SK-N-SH (cell line): ENCODE results near the gene COL28A1. TPM values are rescaled to one million over a fixed set of nuclear protein-coding genes. Genes with fewer than 3 reads are reported as not detected.

ENCODE experiments used
- CTCF ChIA-PET: fragments of 300-600, 350-600 bp; formaldehyde crosslinking; extraction: SDS; loops from one replicate; lab custom pipeline; 2021; lab: Yijun Ruan, JAX
- POLR2A ChIA-PET: fragments of 350-600 bp; sonication (Branson Sonifier 250); formaldehyde crosslinking; extraction: SDS; loops from one replicate; lab custom pipeline; 2020; ENCODE audit warnings: antibody characterized with exemption, inconsistent platforms; lab: Yijun Ruan, JAX
- DNase-seq: peaks from one replicate; pipeline ENCODE4 v3.0.0; 2012
- H2AFZ ChIP-seq: fragments of 200-600 bp; sonication (generic); 2 replicates; pipeline ENCODE4 v1.8.1; 2016; ENCODE audit warnings: antibody characterized with exemption, mild to moderate bottlenecking, low read depth
- H3F3A ChIP-seq: fragments of 200-600 bp; sonication (generic); replicated peaks from 2 replicates; pipeline ENCODE3; 2016; ENCODE audit warnings: antibody characterized with exemption, mild to moderate bottlenecking; ENCODE audit not compliant: insufficient read depth
- H3K27ac ChIP-seq, 2 experiments: fragments of 200-500 bp in 1 of 2; fragments of 200-600 bp in 1 of 2; sonication (Bioruptor generic) in 1 of 2; sonication (generic), shearing (Covaris generic) in 1 of 2; 2 replicates each; pipeline versions ENCODE4 v1.5.1 to v1.6.1; 2014 to 2016; ENCODE audit warnings: low read depth in 2 of 2, inconsistent platforms in 1 of 2, low read length in 1 of 2, mild to moderate bottlenecking in 1 of 2, mixed read lengths in 1 of 2
- H3K27me3 ChIP-seq: fragments of 200-600 bp; sonication (generic), shearing (Covaris generic); 2 replicates; pipeline ENCODE4 v1.6.1; 2016; ENCODE audit warnings: mixed run types; ENCODE audit not compliant: insufficient read depth
- H3K36me3 ChIP-seq, 2 experiments: fragments of 200-500 bp in 1 of 2; fragments of 200-600 bp in 1 of 2; sonication (Bioruptor generic) in 1 of 2; sonication (generic) in 1 of 2; replicated peaks in 1 of 2; 2 replicates each; pipeline versions ENCODE3 to v1.5.1; 2014 to 2016; ENCODE audit warnings: low read length in 1 of 2, mild to moderate bottlenecking in 1 of 2; ENCODE audit not compliant: insufficient read depth in 2 of 2, control insufficient read depth in 1 of 2
- H3K4me1 ChIP-seq, 2 experiments: fragments of 200-500 bp in 1 of 2; fragments of 200-600 bp in 1 of 2; sonication (Bioruptor generic) in 1 of 2; sonication (generic), shearing (Covaris generic) in 1 of 2; 2 replicates each; pipeline versions ENCODE4 v1.5.1 to v1.6.1; 2014 to 2016; ENCODE audit warnings: low read depth in 1 of 2, low read length in 1 of 2, mixed run types in 1 of 2; ENCODE audit not compliant: insufficient read depth in 2 of 2, control insufficient read depth in 1 of 2
- H3K4me2 ChIP-seq: fragments of 200-600 bp; sonication (generic), shearing (Covaris generic); 2 replicates; pipeline ENCODE4 v1.6.1; 2017; ENCODE audit warnings: mixed run types
- H3K4me3 ChIP-seq, 2 experiments: fragments of 200-500 bp in 1 of 2; fragments of 200-600 bp in 1 of 2; sonication (Bioruptor generic) in 1 of 2; sonication (generic), shearing (Covaris generic) in 1 of 2; 2 replicates each; pipeline versions ENCODE4 v1.5.1 to v1.8.1; 2014 to 2016; ENCODE audit warnings: low read depth in 2 of 2, inconsistent platforms in 1 of 2, low read length in 1 of 2, mild to moderate bottlenecking in 1 of 2, mixed read lengths in 1 of 2, moderate library complexity in 1 of 2
- H3K79me2 ChIP-seq: fragments of 200-600 bp; sonication (generic); 2 replicates; pipeline ENCODE4 v1.8.1; 2017; ENCODE audit warnings: mild to moderate bottlenecking; ENCODE audit not compliant: insufficient read depth
- H3K9ac ChIP-seq: fragments of 200-600 bp; sonication (generic); 2 replicates; pipeline ENCODE4 v1.6.1; 2017; ENCODE audit warnings: mixed run types
- H3K9me2 ChIP-seq: fragments of 200-600 bp; sonication (generic); 2 replicates; pipeline ENCODE4 v1.6.1; 2017; ENCODE audit warnings: mixed run types
- H3K9me3 ChIP-seq: fragments of 200-600 bp; sonication (generic); 2 replicates; pipeline ENCODE4 v1.6.1; 2017; ENCODE audit warnings: mixed run types, mild to moderate bottlenecking, moderate library complexity
- H4K20me1 ChIP-seq: fragments of 200-600 bp; sonication (generic); 2 replicates; pipeline ENCODE4 v1.6.1; 2017; ENCODE audit warnings: mild to moderate bottlenecking, mixed run types; ENCODE audit not compliant: insufficient read depth
- EP300 ChIP-seq, 2 experiments: IDR thresholded peaks; 2 replicates each; pipeline versions ENCODE4 v1.4.0 to v1.6.1; 2012; ENCODE audit warnings: borderline replicate concordance in 1 of 2, low read depth in 1 of 2, low read length in 1 of 2
- EZH2phosphoT487 ChIP-seq: fragments of 200-600 bp; sonication (generic); IDR thresholded peaks from 2 replicates; pipeline ENCODE4 v1.6.1; 2017; ENCODE audit warnings: low read depth, mixed run types, mild to moderate bottlenecking, antibody characterized with exemption, moderate library complexity, borderline replicate concordance
- FOSL2 ChIP-seq: IDR thresholded peaks from 2 replicates; pipeline ENCODE4 v1.4.0; 2012; ENCODE audit warnings: low read depth, mild to moderate bottlenecking, moderate library complexity, borderline replicate concordance
- FOXJ3 ChIP-seq: sonication (generic); formaldehyde crosslinking; IDR thresholded peaks from 2 replicates; pipeline ENCODE4 v1.5.1; 2020; ENCODE audit warnings: mild to moderate bottlenecking, missing genetic modification reagents
- JUND ChIP-seq: IDR thresholded peaks from 2 replicates; pipeline ENCODE4 v1.4.0; 2012
- MXI1 ChIP-seq: IDR thresholded peaks from 2 replicates; pipeline ENCODE4 v1.6.1; 2012; ENCODE audit warnings: mild to moderate bottlenecking, low read depth, low read length, improper control_type of control experiment
- NFIC ChIP-seq: IDR thresholded peaks from 2 replicates; pipeline ENCODE4 v1.4.0; 2012; ENCODE audit warnings: borderline replicate concordance
- NRF1 ChIP-seq: IDR thresholded peaks from 2 replicates; pipeline ENCODE4 v1.6.1; 2012; ENCODE audit warnings: low read depth, mild to moderate bottlenecking, low read length
- POLR2AphosphoS5 ChIP-seq: IDR thresholded peaks from 2 replicates; pipeline ENCODE4 v1.6.1; 2012; ENCODE audit warnings: low read depth, low read length
- RAD21 ChIP-seq: IDR thresholded peaks from 2 replicates; pipeline ENCODE4 v1.6.1; 2012; ENCODE audit warnings: mild to moderate bottlenecking, low read length
- RCOR1 ChIP-seq: fragments of 150-350 bp; IDR thresholded peaks from 2 replicates; pipeline ENCODE4 v1.6.1; 2017; ENCODE audit warnings: antibody characterized with exemption, low read length
- RXRA ChIP-seq: IDR thresholded peaks from 2 replicates; pipeline ENCODE4 v1.4.0; 2012; ENCODE audit warnings: low read depth, mild to moderate bottlenecking, borderline replicate concordance
- SIN3A ChIP-seq: IDR thresholded peaks from 2 replicates; pipeline ENCODE4 v1.6.1; 2012; ENCODE audit warnings: low read depth, mild to moderate bottlenecking, low read length, moderate library complexity, borderline replicate concordance
- TAF1 ChIP-seq: IDR thresholded peaks from 2 replicates; pipeline ENCODE4 v1.6.1; 2012; ENCODE audit warnings: low read depth, mild to moderate bottlenecking, low read length, moderate library complexity, borderline replicate concordance
- YY1 ChIP-seq: IDR thresholded peaks from 2 replicates; pipeline ENCODE4 v1.4.0; 2012; ENCODE audit warnings: low read depth, mild to moderate bottlenecking
- WGBS: methylation state at CpG from one replicate; pipeline ENCODE4 v1.1.6; 2017; ENCODE audit warnings: low lambda C conversion rate; 5-methylcytosine and 5-hydroxymethylcytosine counted together
- polyA plus RNA-seq, 3 experiments: library from polyadenylated mRNA; depleted of rRNA; stranded (reverse); fragments of >200 nt; gene quantifications; 2 replicates each; pipeline ENCODE4 v1.2.3, GENCODE V29; 2012
- TF ChIP-seq, protein P1 (sequence below): IDR thresholded peaks from 2 replicates; pipeline ENCODE4 v1.4.0; 2012; ENCODE audit warnings: low read depth, borderline replicate concordance
- TF ChIP-seq, protein P2 (sequence below): IDR thresholded peaks from 2 replicates; pipeline ENCODE4 v1.6.1; 2012; ENCODE audit warnings: mild to moderate bottlenecking, low read depth, low read length, moderate library complexity
- TF ChIP-seq, protein P3 (sequence below): fragments of 200-600 bp; sonication (generic); IDR thresholded peaks from 2 replicates; pipeline ENCODE4 v1.6.1; 2017; ENCODE audit warnings: antibody characterized with exemption, mild to moderate bottlenecking, moderate library complexity
- TF ChIP-seq, protein P4 (sequence below): fragments of 150-350 bp; IDR thresholded peaks from 2 replicates; pipeline ENCODE4 v1.6.1; 2016; ENCODE audit warnings: mild to moderate bottlenecking, low read depth, low read length

The COL28A1 gene
- polyA plus RNA-seq, 1 of the 3 experiments (the other 2 are of a cell fraction) = not detected

DNA sequence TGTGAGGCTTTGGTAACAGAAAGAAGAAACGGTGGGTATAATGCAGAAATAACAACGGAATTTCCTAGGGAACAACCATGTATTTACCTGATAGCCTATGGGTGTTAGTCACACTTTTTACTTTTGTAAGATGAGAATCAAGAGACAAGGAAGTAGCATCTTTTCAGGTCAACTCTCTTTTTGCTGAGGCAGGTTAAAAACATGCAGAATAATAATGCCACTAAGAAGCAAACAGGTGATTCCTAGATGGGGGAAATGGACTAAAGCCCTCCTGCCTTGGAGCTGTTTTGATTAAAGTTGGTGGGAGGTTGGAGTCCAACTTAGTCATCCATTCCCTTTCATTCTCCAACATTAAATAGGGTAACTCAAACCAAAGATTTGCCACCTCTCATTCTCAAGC lies 2.0 kb upstream of the COL28A1 start:
- no peak overlapping the region for H3K4me3 ChIP-seq
- no peak overlapping the region for H2AFZ ChIP-seq
- WGBS = 82% methylated on average over 2 of the region's 2 CpGs
- POLR2A ChIA-PET = no interaction called here
- no peaks in the 10 kb centered on the region for H3K79me2 ChIP-seq
- CTCF ChIA-PET = interaction anchor here (0.8 to 5.8 kb wide), 3 partner anchors 113 to 434 kb away, joined by 3 to 62 read pairs (median 21); no protein-coding TSS in a partner anchor
- no peak for DNase-seq
- no peak overlapping the region for H3K27ac ChIP-seq
- H3K36me3 ChIP-seq = no peaks in the 10 kb centered on the region
- no peaks in the 10 kb centered on the region for H3F3A ChIP-seq
- H3K9me3 ChIP-seq = no peaks in the 10 kb centered on the region
- no peak overlapping the region for H3K4me2 ChIP-seq
- no peaks in the 10 kb centered on the region; a peak in 1 of 4 replicates for H3K4me1 ChIP-seq
- no peak overlapping the region for H3K9ac ChIP-seq
- no peaks in the 10 kb centered on the region for H3K9me2 ChIP-seq
- TF ChIP-seq NFIC = no peak
- TF ChIP-seq RXRA = no peak
- TF ChIP-seq FOXJ3 (CRISPR knock-in tag) = no peak
- no peak for TF ChIP-seq FOSL2
- TF ChIP-seq, protein P1, sequence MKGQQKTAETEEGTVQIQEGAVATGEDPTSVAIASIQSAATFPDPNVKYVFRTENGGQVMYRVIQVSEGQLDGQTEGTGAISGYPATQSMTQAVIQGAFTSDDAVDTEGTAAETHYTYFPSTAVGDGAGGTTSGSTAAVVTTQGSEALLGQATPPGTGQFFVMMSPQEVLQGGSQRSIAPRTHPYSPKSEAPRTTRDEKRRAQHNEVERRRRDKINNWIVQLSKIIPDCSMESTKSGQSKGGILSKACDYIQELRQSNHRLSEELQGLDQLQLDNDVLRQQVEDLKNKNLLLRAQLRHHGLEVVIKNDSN = no peak
- no peak for TF ChIP-seq RCOR1
- TF ChIP-seq RAD21 = no peak
- TF ChIP-seq, protein P2, sequence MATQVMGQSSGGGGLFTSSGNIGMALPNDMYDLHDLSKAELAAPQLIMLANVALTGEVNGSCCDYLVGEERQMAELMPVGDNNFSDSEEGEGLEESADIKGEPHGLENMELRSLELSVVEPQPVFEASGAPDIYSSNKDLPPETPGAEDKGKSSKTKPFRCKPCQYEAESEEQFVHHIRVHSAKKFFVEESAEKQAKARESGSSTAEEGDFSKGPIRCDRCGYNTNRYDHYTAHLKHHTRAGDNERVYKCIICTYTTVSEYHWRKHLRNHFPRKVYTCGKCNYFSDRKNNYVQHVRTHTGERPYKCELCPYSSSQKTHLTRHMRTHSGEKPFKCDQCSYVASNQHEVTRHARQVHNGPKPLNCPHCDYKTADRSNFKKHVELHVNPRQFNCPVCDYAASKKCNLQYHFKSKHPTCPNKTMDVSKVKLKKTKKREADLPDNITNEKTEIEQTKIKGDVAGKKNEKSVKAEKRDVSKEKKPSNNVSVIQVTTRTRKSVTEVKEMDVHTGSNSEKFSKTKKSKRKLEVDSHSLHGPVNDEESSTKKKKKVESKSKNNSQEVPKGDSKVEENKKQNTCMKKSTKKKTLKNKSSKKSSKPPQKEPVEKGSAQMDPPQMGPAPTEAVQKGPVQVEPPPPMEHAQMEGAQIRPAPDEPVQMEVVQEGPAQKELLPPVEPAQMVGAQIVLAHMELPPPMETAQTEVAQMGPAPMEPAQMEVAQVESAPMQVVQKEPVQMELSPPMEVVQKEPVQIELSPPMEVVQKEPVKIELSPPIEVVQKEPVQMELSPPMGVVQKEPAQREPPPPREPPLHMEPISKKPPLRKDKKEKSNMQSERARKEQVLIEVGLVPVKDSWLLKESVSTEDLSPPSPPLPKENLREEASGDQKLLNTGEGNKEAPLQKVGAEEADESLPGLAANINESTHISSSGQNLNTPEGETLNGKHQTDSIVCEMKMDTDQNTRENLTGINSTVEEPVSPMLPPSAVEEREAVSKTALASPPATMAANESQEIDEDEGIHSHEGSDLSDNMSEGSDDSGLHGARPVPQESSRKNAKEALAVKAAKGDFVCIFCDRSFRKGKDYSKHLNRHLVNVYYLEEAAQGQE = no peak
- no peak for TF ChIP-seq TAF1
- no peak for TF ChIP-seq EZH2phosphoT487
- TF ChIP-seq, protein P3, sequence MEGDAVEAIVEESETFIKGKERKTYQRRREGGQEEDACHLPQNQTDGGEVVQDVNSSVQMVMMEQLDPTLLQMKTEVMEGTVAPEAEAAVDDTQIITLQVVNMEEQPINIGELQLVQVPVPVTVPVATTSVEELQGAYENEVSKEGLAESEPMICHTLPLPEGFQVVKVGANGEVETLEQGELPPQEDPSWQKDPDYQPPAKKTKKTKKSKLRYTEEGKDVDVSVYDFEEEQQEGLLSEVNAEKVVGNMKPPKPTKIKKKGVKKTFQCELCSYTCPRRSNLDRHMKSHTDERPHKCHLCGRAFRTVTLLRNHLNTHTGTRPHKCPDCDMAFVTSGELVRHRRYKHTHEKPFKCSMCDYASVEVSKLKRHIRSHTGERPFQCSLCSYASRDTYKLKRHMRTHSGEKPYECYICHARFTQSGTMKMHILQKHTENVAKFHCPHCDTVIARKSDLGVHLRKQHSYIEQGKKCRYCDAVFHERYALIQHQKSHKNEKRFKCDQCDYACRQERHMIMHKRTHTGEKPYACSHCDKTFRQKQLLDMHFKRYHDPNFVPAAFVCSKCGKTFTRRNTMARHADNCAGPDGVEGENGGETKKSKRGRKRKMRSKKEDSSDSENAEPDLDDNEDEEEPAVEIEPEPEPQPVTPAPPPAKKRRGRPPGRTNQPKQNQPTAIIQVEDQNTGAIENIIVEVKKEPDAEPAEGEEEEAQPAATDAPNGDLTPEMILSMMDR = no peak
- no peak for TF ChIP-seq SIN3A
- TF ChIP-seq, protein P4, sequence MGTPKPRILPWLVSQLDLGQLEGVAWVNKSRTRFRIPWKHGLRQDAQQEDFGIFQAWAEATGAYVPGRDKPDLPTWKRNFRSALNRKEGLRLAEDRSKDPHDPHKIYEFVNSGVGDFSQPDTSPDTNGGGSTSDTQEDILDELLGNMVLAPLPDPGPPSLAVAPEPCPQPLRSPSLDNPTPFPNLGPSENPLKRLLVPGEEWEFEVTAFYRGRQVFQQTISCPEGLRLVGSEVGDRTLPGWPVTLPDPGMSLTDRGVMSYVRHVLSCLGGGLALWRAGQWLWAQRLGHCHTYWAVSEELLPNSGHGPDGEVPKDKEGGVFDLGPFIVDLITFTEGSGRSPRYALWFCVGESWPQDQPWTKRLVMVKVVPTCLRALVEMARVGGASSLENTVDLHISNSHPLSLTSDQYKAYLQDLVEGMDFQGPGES = no peak
- TF ChIP-seq JUND = no peak
- TF ChIP-seq POLR2AphosphoS5 = no peak
- TF ChIP-seq NRF1 = no peak
- no peak for TF ChIP-seq EP300 (IDR thresholded peaks at IDR 0.05; ENCODE audit: borderline replicate concordance in 1 of 2, low read depth in 1 of 2, low read length in 1 of 2)
- no peak for TF ChIP-seq MXI1
- no peak for TF ChIP-seq YY1
- TF ChIP-seq, all 33 proteins: peak for 0
- H4K20me1 ChIP-seq = no peaks in the 10 kb centered on the region
- no peaks in the 10 kb centered on the region for H3K27me3 ChIP-seq
